H1 (cell line): ENCODE data around the gene KIF26B. TPM values are rescaled to one million over a fixed set of nuclear protein-coding genes. Genes with fewer than 3 reads are reported as not detected.

Source experiments
- CTCF ChIA-PET: fragments of 300-600 bp; sonication (Branson Sonifier 250); formaldehyde crosslinking; loops from one replicate; lab custom pipeline; 2021; ENCODE audit not compliant: partially characterized antibody; lab: Charles Lee
- POLR2A ChIA-PET: fragments of 300-600 bp; sonication (Branson Sonifier 250); formaldehyde crosslinking; loops from one replicate; lab custom pipeline; 2021; ENCODE audit warnings: inconsistent platforms; ENCODE audit not compliant: partially characterized antibody; lab: Charles Lee
- DNase-seq, 2 experiments: peaks; one replicate each; pipeline versions ENCODE4 v3.0.0 to v3.0.0-alpha.2; 2010 to 2022; ENCODE audit warnings: low spot score in 2 of 2, low read depth in 1 of 2, mixed read lengths in 1 of 2
- FAIRE-seq: peaks from 2 replicates; lab custom pipeline; 2011; peaks lifted over from hg19 to GRCh38; lab: Jason Lieb, UNC
- H2AFZ ChIP-seq: 2 replicates; pipeline ENCODE4 v1.8.1; 2012; ENCODE audit warnings: low read length, inconsistent platforms
- H2AK5ac ChIP-seq: 2 replicates; pipeline ENCODE4 v1.6.1; 2013; ENCODE audit warnings: low read depth, low read length
- H2BK120ac ChIP-seq: replicated peaks from 2 replicates; pipeline ENCODE3; 2013; ENCODE audit warnings: low read depth, low read length, inconsistent platforms
- H2BK12ac ChIP-seq: 2 replicates; pipeline ENCODE4 v1.6.1; 2013; ENCODE audit warnings: low read depth, low read length
- H2BK15ac ChIP-seq: 2 replicates; pipeline ENCODE4 v1.6.1; 2013; ENCODE audit warnings: low read length
- H2BK20ac ChIP-seq: 2 replicates; pipeline ENCODE4 v1.6.1; 2013; ENCODE audit warnings: low read length
- H2BK5ac ChIP-seq: 2 replicates; pipeline ENCODE4 v1.6.1; 2013; ENCODE audit warnings: low read depth, low read length
- H3K14ac ChIP-seq: 2 replicates; pipeline ENCODE4 v1.6.1; 2013; ENCODE audit warnings: inconsistent platforms; ENCODE audit not compliant: insufficient read length
- H3K18ac ChIP-seq: 2 replicates; pipeline ENCODE4 v1.6.1; 2013; ENCODE audit warnings: low read length; ENCODE audit errors: extremely low read depth
- H3K23ac ChIP-seq: 2 replicates; pipeline ENCODE4 v1.6.1; 2013; ENCODE audit warnings: inconsistent platforms; ENCODE audit not compliant: insufficient read length
- H3K23me2 ChIP-seq: 2 replicates; pipeline ENCODE4 v1.6.1; 2013; ENCODE audit warnings: low read depth, low read length
- H3K27ac ChIP-seq: 2 replicates; pipeline ENCODE4 v1.6.1; 2011; ENCODE audit warnings: low read depth, low read length, inconsistent platforms
- H3K27me3 ChIP-seq, 4 experiments: replicated peaks in 1 of 4; 1 replicate in 1 of 4; 2 replicates in 3 of 4; pipeline versions ENCODE4 v1.6.1 to v1.8.1; 2011 to 2013; ENCODE audit warnings: low read length in 3 of 4, mild to moderate bottlenecking in 3 of 4, inconsistent platforms in 2 of 4, mixed read lengths in 2 of 4, moderate library complexity in 1 of 4; ENCODE audit not compliant: control insufficient read depth in 3 of 4, insufficient read depth in 3 of 4; ENCODE audit errors: extremely low read depth in 1 of 4
- H3K36me3 ChIP-seq, 4 experiments: 2 replicates each; pipeline versions ENCODE4 v1.6.1 to v1.8.1; 2011 to 2013; ENCODE audit warnings: mild to moderate bottlenecking in 4 of 4, low read length in 3 of 4, moderate library complexity in 2 of 4, control low read depth in 1 of 4, inconsistent platforms in 1 of 4; ENCODE audit not compliant: insufficient read depth in 4 of 4, control insufficient read depth in 2 of 4
- H3K4ac ChIP-seq: replicated peaks from 2 replicates; pipeline ENCODE3; 2013; ENCODE audit warnings: low read length, low read depth, mixed read lengths, inconsistent platforms; ENCODE audit not compliant: insufficient read length
- H3K4me1 ChIP-seq, 4 experiments: replicated peaks in 1 of 4; 1 replicate in 1 of 4; 2 replicates in 3 of 4; pipeline versions ENCODE4 v1.6.1 to v1.8.1; 2011 to 2013; ENCODE audit warnings: low read length in 3 of 4, inconsistent platforms in 2 of 4, mixed read lengths in 1 of 4; ENCODE audit not compliant: insufficient read depth in 4 of 4, control insufficient read depth in 3 of 4
- H3K4me2 ChIP-seq, 2 experiments: 2 replicates each; pipeline versions ENCODE4 v1.6.1 to v1.8.1; 2011 to 2013; ENCODE audit warnings: low read depth in 2 of 2, low read length in 2 of 2, control low read depth in 1 of 2, inconsistent platforms in 1 of 2, mild to moderate bottlenecking in 1 of 2; ENCODE audit not compliant: insufficient read depth in 1 of 2
- H3K4me3 ChIP-seq, 4 experiments: fragments of 200-600, 300-600 bp in 1 of 4; sonication (generic), shearing (Covaris generic), sonication (Bioruptor Twin) in 1 of 4; 2 replicates each; pipeline versions ENCODE4 v1.5.1 to v1.8.1; 2011 to 2016; ENCODE audit warnings: low read length in 4 of 4, low read depth in 3 of 4, control low read depth in 2 of 4, inconsistent platforms in 2 of 4, mild to moderate bottlenecking in 2 of 4, mixed read lengths in 1 of 4, moderate library complexity in 1 of 4; ENCODE audit not compliant: insufficient read depth in 2 of 4; ENCODE audit errors: extremely low read depth in 1 of 4
- H3K56ac ChIP-seq: replicated peaks from 2 replicates; pipeline ENCODE3; 2013; ENCODE audit warnings: low read depth, mild to moderate bottlenecking, mixed read lengths, low read length, inconsistent platforms; ENCODE audit not compliant: insufficient read length
- H3K79me1 ChIP-seq: 2 replicates; pipeline ENCODE4 v1.6.1; 2013; ENCODE audit warnings: low read depth, low read length, control low read depth
- H3K79me2 ChIP-seq, 2 experiments: 2 replicates each; pipeline versions ENCODE4 v1.6.1 to v1.8.1; 2012 to 2013; ENCODE audit warnings: low read length in 2 of 2, mild to moderate bottlenecking in 2 of 2, inconsistent platforms in 1 of 2; ENCODE audit not compliant: insufficient read depth in 2 of 2, control insufficient read depth in 1 of 2
- H3K9ac ChIP-seq, 4 experiments: replicated peaks in 1 of 4; 1 replicate in 1 of 4; 2 replicates in 3 of 4; pipeline versions ENCODE4 v1.6.1 to v1.8.1; 2011 to 2013; ENCODE audit warnings: low read depth in 3 of 4, low read length in 3 of 4, control low read depth in 2 of 4, mild to moderate bottlenecking in 2 of 4, moderate library complexity in 2 of 4, inconsistent platforms in 1 of 4; ENCODE audit errors: extremely low read depth in 1 of 4
- H3K9me3 ChIP-seq, 2 experiments: 2 replicates each; pipeline versions ENCODE4 v1.6.1 to v1.8.1; 2012 to 2013; ENCODE audit warnings: mild to moderate bottlenecking in 2 of 2, moderate library complexity in 2 of 2, control low read depth in 1 of 2, inconsistent platforms in 1 of 2, low read depth in 1 of 2, low read length in 1 of 2, mixed read lengths in 1 of 2; ENCODE audit not compliant: insufficient read depth in 2 of 2
- H4K20me1 ChIP-seq, 2 experiments: replicated peaks in 1 of 2; 2 replicates each; pipeline versions ENCODE3 to v1.8.1; 2011 to 2013; ENCODE audit warnings: inconsistent platforms in 2 of 2, low read length in 2 of 2, mild to moderate bottlenecking in 1 of 2; ENCODE audit not compliant: insufficient read depth in 2 of 2, control insufficient read depth in 1 of 2
- H4K5ac ChIP-seq: 2 replicates; pipeline ENCODE4 v1.6.1; 2013; ENCODE audit warnings: low read length, low read depth, mixed read lengths, inconsistent platforms; ENCODE audit not compliant: insufficient read length
- H4K8ac ChIP-seq: 2 replicates; pipeline ENCODE4 v1.8.0; 2013; ENCODE audit warnings: mild to moderate bottlenecking, moderate library complexity, low read length, inconsistent platforms; ENCODE audit not compliant: insufficient read depth; ENCODE audit errors: extremely low read depth
- H4K91ac ChIP-seq: replicated peaks from 2 replicates; pipeline ENCODE3; 2013; ENCODE audit warnings: low read length, mixed read lengths, inconsistent platforms; ENCODE audit not compliant: insufficient read length
- CBX8 ChIP-seq: fragments of 300-800, 300-1000 bp; sonication (generic); IDR thresholded peaks from 2 replicates; pipeline ENCODE4 v1.7.1; 2016; ENCODE audit warnings: low read depth, low read length, borderline replicate concordance
- CREB1 ChIP-seq: IDR thresholded peaks from 2 replicates; pipeline ENCODE4 v1.6.1; 2012; ENCODE audit warnings: inconsistent platforms
- GABPA ChIP-seq: IDR thresholded peaks from 2 replicates; pipeline ENCODE4 v1.6.1; 2011; ENCODE audit warnings: mild to moderate bottlenecking, low read length, moderate library complexity, borderline replicate concordance; ENCODE audit not compliant: insufficient read depth
- HDAC6 ChIP-seq: IDR thresholded peaks from one replicate; pipeline ENCODE4 v1.7.1; 2012; ENCODE audit warnings: low read depth, mild to moderate bottlenecking, inconsistent platforms, low read length, moderate library complexity
- KDM5A ChIP-seq: fragments of 200-600 bp; IDR thresholded peaks from 2 replicates; pipeline ENCODE4 v1.7.1; 2012; ENCODE audit warnings: mild to moderate bottlenecking, low read length, inconsistent platforms, mixed read lengths
- RXRA ChIP-seq: IDR thresholded peaks from 2 replicates; pipeline ENCODE4 v1.6.1; 2011; ENCODE audit warnings: low read depth, mild to moderate bottlenecking, low read length, moderate library complexity; ENCODE audit not compliant: insufficient read depth
- SIN3A ChIP-seq, 2 experiments: IDR thresholded peaks in 1 of 2; conservative IDR thresholded peaks in 1 of 2; 2 replicates each; pipeline ENCODE4 v1.6.1; 2011 to 2012; ENCODE audit warnings: low read length in 2 of 2, improper control_type of control experiment in 1 of 2, low read depth in 1 of 2, mild to moderate bottlenecking in 1 of 2
- SIX5 ChIP-seq: IDR thresholded peaks from 2 replicates; pipeline ENCODE4 v1.6.1; 2011; ENCODE audit warnings: mild to moderate bottlenecking, low read depth, low read length
- SP2 ChIP-seq: IDR thresholded peaks from 2 replicates; pipeline ENCODE4 v1.6.1; 2012; ENCODE audit warnings: mild to moderate bottlenecking, low read length, inconsistent platforms
- WGBS, 2 experiments: shearing (Covaris generic) in 1 of 2; methylation state at CpG; one replicate each; pipeline versions ENCODE4 v1.1.6 to v1.1.7; 2013 to 2015; ENCODE audit warnings: low lambda C conversion rate in 2 of 2, mixed read lengths in 2 of 2, inconsistent platforms in 1 of 2, low coverage in 1 of 2, missing lambda C conversion rate in 1 of 2; ENCODE audit not compliant: insufficient replicate concordance in 2 of 2, insufficient coverage in 1 of 2, insufficient read length in 1 of 2; ENCODE audit errors: extremely low coverage in 1 of 2, missing lambda C conversion rate in 1 of 2; 5-methylcytosine and 5-hydroxymethylcytosine counted together
- polyA plus RNA-seq, 7 experiments: library from polyadenylated mRNA; depleted of rRNA in 3 of 7; stranded (reverse) in 5 of 7; unstranded in 2 of 7; fragments of >200 nt in 5 of 7; fragments of 200-250 nt in 2 of 7; gene quantifications; 1 replicate in 5 of 7; 2 replicates in 1 of 7; 4 replicates in 1 of 7; pipeline versions ENCODE4 v1.2.1 to v1.2.3, GENCODE V29; 2011 to 2013; ENCODE audit warnings: missing spikeins in 2 of 7, mixed read lengths in 2 of 7
- total RNA-seq: library from RNA; stranded (reverse); fragmentation: NEBNext Ultra II Directional; extraction: Animal tissue kit (Norgen Biotek cat#: 25700); gene quantifications from 2 replicates; pipeline ENCODE4 v1.2.1, GENCODE V29; 2021
- TF ChIP-seq, protein P1 (sequence below): IDR thresholded peaks from 2 replicates; pipeline ENCODE4 v1.6.1; 2012; ENCODE audit warnings: inconsistent platforms

The KIF26B gene
- total and polyA plus RNA-seq, 2 of the 8 experiments (the other 6 are each of a cell fraction or from before 2014, with no cell fraction given): 0.06 to 0.28 TPM

DNA sequence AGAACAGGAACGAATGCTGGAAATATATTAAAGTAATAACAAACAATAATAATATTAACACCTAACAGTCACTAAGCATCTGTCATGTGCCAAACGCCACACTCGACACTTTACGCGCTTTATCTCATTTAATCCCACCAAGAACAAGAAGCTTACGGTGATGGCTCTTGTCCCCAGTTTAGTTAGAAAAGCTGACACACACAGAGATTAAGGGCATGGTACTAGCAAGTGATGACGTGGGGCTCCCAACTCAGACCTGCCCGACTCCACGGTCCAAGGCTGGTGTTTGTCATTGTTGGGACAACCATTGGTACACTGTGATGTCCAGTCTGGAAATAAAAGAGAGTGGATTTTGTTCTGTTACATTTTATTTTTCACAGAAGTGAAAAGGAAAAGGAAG lies 41.1 kb upstream of the KIF26B start:
- H3K18ac ChIP-seq: no peak overlapping the region
- no peak overlapping the region for H2BK12ac ChIP-seq
- H3K27ac ChIP-seq: no peak overlapping the region
- no peaks in the 10 kb centered on the region for H3K23me2 ChIP-seq
- no peaks in the 10 kb centered on the region; the same call in 1 of the 2 replicates for H3K79me1 ChIP-seq
- no peak overlapping the region for H3K4me2 ChIP-seq
- POLR2A ChIA-PET: no interaction called here
- H2BK120ac ChIP-seq: no peak overlapping the region
- no peak overlapping the region for H3K23ac ChIP-seq
- H4K5ac ChIP-seq: no peak overlapping the region
- H2BK5ac ChIP-seq: no peak overlapping the region
- CTCF ChIA-PET: interaction anchor here (0.7 kb wide), 1 partner anchor 19 kb away, joined by 3 read pairs; no protein-coding TSS in a partner anchor
- 93% methylated on average over 9 of the region's 9 CpGs; no CpG with 5 or more reads in 1 of the 2 experiments for WGBS, 2 experiments
- no peak for TF ChIP-seq GABPA
- TF ChIP-seq HDAC6: no peak
- TF ChIP-seq SP2: no peak
- TF ChIP-seq SIN3A (conservative IDR thresholded peaks at IDR 0.05 in 1 of 2, IDR thresholded peaks at IDR 0.05 in 1 of 2; ENCODE audit: low read depth in 1 of 2, low read length in 2 of 2): no peak
- TF ChIP-seq RXRA: no peak
- TF ChIP-seq KDM5A: no peak
- no peak for TF ChIP-seq CBX8
- TF ChIP-seq, protein P1, sequence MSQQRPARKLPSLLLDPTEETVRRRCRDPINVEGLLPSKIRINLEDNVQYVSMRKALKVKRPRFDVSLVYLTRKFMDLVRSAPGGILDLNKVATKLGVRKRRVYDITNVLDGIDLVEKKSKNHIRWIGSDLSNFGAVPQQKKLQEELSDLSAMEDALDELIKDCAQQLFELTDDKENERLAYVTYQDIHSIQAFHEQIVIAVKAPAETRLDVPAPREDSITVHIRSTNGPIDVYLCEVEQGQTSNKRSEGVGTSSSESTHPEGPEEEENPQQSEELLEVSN: no peak
- TF ChIP-seq CREB1: no peak
- TF ChIP-seq SIX5: no peak
- no peak overlapping the region for H3K4ac ChIP-seq
- H4K8ac ChIP-seq: no peak overlapping the region
- DNase-seq (no peak), FAIRE-seq (no peak)
- H4K20me1 ChIP-seq: peaks cover 0 to 1% of the 10 kb centered on the region in 2 experiments
- no peaks in the 10 kb centered on the region for H3K9me3 ChIP-seq
- no peak overlapping the region for H3K4me3 ChIP-seq
- no peak overlapping the region for H3K14ac ChIP-seq
- peaks cover 0 to 2% (median 0%) of the 10 kb centered on the region in 4 experiments; a peak in 2 of 8 replicates for H3K36me3 ChIP-seq
- H3K9ac ChIP-seq: no peak overlapping the region
- H3K79me2 ChIP-seq: no peaks in the 10 kb centered on the region
- H3K56ac ChIP-seq: no peak overlapping the region
- H2BK15ac ChIP-seq: no peak overlapping the region
- no peaks in the 10 kb centered on the region for H3K27me3 ChIP-seq
- H2BK20ac ChIP-seq: no peak overlapping the region
- no peak overlapping the region for H2AFZ ChIP-seq
- no peaks in the 10 kb centered on the region; a peak in 1 of 7 replicates for H3K4me1 ChIP-seq
- H2AK5ac ChIP-seq: no peak overlapping the region
- no peak overlapping the region for H4K91ac ChIP-seq
